ENCODE measurements around the gene VSTM4.

DNA sequence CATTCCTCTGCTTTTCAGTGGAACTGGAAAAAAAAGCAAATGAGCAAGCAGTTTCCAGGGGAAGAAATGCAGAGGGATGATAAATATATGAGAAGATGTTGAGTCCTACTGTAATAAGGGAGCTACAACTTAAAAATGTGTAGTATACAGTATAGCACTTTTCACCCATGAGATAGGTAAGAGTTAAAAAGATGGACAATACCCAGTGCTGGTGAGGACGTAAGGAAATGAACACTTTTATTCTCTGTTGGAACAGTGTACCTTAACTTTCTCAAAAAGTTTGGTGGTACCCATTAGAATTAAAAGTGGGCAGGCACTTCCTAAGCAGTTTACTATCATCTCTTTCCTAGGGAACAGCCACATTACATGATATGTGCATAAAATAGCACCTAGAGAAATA lies 21.2 kb upstream of the VSTM4 start:
- TF ChIP-seq, protein P1, sequence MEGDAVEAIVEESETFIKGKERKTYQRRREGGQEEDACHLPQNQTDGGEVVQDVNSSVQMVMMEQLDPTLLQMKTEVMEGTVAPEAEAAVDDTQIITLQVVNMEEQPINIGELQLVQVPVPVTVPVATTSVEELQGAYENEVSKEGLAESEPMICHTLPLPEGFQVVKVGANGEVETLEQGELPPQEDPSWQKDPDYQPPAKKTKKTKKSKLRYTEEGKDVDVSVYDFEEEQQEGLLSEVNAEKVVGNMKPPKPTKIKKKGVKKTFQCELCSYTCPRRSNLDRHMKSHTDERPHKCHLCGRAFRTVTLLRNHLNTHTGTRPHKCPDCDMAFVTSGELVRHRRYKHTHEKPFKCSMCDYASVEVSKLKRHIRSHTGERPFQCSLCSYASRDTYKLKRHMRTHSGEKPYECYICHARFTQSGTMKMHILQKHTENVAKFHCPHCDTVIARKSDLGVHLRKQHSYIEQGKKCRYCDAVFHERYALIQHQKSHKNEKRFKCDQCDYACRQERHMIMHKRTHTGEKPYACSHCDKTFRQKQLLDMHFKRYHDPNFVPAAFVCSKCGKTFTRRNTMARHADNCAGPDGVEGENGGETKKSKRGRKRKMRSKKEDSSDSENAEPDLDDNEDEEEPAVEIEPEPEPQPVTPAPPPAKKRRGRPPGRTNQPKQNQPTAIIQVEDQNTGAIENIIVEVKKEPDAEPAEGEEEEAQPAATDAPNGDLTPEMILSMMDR (IDR thresholded peaks at IDR 0.05; ENCODE audit: insufficient read depth, low read length), result no peak
- TF ChIP-seq, protein P2, sequence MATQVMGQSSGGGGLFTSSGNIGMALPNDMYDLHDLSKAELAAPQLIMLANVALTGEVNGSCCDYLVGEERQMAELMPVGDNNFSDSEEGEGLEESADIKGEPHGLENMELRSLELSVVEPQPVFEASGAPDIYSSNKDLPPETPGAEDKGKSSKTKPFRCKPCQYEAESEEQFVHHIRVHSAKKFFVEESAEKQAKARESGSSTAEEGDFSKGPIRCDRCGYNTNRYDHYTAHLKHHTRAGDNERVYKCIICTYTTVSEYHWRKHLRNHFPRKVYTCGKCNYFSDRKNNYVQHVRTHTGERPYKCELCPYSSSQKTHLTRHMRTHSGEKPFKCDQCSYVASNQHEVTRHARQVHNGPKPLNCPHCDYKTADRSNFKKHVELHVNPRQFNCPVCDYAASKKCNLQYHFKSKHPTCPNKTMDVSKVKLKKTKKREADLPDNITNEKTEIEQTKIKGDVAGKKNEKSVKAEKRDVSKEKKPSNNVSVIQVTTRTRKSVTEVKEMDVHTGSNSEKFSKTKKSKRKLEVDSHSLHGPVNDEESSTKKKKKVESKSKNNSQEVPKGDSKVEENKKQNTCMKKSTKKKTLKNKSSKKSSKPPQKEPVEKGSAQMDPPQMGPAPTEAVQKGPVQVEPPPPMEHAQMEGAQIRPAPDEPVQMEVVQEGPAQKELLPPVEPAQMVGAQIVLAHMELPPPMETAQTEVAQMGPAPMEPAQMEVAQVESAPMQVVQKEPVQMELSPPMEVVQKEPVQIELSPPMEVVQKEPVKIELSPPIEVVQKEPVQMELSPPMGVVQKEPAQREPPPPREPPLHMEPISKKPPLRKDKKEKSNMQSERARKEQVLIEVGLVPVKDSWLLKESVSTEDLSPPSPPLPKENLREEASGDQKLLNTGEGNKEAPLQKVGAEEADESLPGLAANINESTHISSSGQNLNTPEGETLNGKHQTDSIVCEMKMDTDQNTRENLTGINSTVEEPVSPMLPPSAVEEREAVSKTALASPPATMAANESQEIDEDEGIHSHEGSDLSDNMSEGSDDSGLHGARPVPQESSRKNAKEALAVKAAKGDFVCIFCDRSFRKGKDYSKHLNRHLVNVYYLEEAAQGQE (IDR thresholded peaks at IDR 0.05; ENCODE audit: insufficient replicate concordance, low read depth), result no peak
- TF ChIP-seq POLR2AphosphoS5 (IDR thresholded peaks at IDR 0.05; ENCODE audit: low read depth), result no peak

All from HL-60 (cell line).